Ramos (cell line): ENCODE data around the gene NCOA7.

Experiments used
- in situ Hi-C: fragments of 300-500 bp; cut with MboI; formaldehyde crosslinking; loops from one replicate; pipeline ENCODE4 v1.14.3; 2022; ENCODE audit warnings: low sequenced_read_pairs; ENCODE audit not compliant: unreplicated experiment

NCOA7 gene

DNA sequence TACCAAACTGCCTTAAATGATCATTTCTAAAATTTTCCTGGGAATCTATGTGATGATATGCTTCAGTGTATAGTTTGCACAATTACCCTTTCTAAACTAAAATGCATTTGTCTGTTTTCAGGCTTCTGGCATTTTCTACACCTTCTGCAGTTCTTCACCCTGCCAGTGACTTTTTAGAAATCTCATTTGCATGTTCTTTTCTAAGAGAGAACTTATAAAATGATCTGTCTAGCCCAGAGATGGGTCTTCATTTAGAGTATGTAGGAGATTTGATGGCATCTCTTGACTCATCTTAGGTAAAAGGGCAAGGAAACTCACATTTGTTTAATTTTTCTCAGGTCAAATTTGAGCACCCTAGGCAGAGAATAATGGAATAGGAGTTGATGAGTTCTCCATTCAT lies 17.8 kb downstream of the NCOA7 start:
- in situ Hi-C loops: no loop called here

DNA sequence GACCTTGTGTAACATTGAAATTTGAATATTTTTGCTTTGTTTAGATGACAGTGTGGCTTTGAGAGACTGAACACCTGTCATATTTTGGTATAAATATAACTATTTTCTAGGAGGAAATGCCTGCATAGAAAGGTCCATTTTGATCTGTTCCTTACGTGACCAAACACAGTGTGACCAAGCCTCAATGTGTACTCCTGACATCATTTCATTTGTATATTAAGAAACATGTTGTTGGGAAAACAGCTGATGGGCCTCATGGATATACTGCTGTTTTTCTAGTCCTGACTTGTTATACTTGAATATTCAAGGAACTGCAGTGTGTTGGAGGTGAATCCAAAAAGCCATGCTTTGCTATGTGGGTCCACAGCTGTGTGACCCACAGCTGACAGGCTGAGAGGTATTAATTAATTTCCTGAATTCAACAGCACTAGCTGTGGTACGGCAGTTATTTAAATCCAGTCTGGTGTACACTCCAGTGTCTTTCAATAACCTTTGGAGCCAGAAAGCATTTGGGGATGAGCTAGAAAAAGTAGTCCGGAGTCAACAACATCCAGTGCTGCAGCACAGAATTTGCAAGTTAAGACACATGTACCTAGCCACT lies 18.9 kb downstream of the NCOA7 start:
- in situ Hi-C loops: no loop called here

DNA sequence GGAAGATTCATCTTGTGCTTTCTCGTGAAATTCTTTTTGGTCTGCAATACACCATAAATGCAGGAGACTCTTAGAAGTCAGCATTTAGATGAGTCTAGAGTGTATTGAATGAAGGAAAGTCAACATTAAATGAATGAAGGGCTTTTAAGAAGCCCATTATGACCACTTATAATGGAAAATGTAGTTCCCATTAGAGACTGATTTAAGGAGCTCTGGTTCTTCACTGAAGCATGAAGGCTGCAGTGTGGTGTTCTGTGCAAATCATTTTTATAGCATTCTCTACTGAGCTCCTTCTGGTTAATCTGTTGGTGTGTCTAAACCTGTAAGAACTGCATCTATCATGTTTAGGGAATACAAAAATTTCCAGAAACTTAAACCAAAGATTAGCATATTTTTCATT lies 19.7 kb downstream of the NCOA7 start:
- in situ Hi-C loops: no loop called here

DNA sequence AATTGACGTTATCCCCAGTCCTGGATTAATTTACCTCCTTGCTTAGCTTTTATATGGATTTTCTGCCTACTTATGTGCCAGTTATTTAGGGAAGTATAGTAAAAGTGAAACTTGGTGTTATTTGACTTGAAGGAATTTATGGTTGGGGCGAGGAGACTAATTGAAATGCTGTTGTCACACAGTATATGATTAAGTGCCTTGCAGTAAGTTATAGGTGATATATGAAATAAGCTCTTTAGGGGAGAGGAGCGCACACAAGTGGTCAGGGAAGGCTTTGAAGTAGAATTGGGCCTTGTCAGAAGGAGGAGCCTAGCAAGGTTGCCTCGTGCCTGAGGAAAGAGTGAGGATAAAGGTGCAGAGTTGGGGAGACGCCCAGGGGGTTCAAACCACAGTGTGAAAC lies 20.5 kb downstream of the NCOA7 start:
- in situ Hi-C loops: no loop called here

DNA sequence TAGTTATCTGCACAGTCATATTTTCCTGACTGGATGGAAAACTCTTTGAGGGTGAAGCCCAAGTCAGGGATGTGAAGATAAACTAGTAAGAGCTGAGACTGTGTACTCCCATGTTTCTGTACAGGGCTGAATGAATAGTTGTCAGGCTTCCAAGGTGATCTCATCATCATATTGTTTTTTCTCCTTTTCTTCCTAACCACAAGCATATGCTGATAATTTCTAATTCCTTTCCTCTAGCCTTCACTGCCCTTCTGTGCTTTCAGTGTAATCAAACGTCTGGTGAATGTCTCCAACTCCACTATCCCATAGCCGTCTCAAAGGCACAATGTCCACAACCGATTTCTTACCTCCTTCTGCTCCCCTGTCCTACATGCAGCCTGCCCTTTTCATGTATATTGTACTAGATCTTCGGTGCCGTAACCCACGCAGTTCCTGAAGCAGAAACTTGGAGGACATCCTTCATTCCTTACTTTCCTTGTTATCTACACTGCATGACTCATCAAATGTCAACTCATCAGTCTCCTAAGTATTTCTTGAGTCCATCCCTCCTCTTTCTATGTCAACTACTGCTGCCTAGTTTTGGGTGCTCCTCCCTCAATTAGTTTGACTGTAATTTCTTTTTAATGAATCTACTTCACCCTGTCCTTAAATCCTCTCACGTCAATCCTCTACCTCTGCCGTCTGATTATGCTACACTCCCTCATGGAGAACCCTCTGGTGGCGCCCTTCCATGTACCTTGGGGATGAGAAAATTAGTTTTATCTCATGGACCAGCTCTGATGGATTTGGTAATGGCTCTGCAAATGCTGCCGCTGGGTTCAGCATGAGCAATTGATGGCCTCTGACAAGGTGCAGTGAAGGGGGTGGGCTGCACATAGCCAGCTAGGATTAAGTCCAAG lies 21.9 kb downstream of the NCOA7 start:
- in situ Hi-C loops: no loop called here

DNA sequence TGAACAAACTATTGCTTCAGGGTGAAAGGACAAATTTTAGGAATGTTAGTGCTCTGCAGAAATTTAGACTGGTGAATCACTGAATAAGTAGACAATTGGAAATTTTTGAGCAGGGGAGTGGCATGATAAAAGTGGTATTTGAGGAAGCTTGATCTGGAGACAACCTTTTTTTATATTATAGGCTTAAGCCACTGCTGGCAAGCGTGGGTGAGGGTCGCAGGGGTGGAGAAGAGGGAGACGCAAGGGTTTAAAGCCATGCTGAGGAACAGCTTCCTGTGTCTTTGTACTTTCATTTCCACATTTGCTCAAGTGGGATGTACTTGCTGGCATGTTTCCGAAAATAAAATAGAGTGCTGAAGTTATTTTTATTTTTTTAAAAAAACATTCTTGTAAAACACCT lies 23.7 kb downstream of the NCOA7 start:
- in situ Hi-C loops: no loop called here

DNA sequence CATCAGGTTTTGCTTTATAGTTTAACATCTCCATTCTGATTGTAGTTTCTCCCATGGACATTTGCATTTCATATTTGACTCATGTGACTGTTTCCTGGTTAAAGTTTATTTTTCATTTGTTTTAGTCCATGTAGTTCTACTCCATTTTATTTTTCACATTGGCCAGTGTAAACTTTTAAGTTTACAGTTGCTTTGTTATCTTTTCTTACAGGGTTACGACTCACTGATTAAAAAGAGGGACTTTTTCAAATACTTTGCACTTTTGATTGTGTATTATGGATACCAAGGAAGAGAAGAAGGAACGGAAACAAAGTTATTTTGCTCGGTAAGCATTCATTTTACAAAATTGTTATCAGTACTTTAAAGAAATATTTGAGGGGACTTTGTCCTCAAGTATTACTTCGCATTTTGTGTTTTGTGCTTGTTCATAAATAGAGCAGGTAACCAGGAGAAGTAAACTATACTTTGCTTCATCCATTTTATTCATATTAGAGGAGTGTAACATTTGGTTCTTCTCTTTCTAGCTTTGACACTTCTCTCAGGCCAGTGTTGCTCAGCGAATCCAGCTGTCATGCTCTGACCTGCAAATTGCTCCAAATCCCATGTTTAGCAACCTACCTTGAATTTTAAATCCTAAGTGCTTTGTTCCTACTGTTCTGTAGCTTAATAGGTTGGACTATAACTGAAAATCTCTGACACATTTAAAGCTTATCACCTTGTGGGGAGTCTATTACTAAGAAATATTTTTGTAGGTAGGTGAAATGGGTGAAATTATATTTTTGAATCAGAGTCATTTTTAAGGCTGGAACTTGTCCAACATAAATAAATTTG lies 24.5 kb downstream of the NCOA7 start:
- in situ Hi-C loops: no loop called here

DNA sequence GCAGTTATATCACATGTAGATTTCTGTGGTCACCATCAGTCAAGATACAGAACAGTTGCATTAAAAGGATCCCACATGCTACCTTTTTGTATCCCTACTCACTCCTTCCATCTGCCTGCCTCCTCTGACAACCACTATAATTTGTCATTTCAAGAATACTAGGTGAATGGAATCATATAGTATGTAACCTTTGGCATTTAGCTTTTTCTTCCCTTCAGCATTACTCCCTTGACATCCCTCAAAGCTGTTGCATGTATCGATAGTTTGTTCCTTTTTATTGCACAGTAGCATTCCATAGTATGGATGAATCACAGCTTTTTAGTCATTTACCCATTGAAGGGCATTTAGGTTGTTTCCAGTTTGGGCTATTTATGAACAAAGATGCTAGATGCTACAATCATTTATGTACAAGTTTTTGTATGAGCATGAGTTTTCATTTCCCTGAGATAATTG lies 26.1 kb downstream of the NCOA7 start:
- in situ Hi-C loops: no loop called here

DNA sequence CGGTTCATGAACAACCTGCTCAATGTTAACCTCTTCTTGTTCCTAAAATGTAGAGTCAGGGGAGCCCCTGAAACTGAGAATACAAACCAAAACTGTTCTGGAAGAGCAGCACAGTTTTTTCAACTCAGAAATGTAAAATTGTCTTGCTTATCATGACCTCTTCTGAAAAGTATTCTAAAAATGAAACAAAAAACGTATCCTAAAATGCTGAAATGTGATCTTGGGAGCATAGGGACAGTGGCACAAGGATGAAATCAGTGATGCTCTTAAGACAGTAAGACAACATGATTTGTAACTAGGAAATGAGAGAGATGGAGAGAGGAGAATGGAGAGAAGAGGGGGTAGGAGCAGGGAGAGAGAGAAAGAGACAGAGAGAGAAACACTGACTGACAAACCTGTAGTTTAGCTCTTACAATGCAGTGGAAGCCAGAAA lies 27.5 kb downstream of the NCOA7 start:
- in situ Hi-C loops: no loop called here

DNA sequence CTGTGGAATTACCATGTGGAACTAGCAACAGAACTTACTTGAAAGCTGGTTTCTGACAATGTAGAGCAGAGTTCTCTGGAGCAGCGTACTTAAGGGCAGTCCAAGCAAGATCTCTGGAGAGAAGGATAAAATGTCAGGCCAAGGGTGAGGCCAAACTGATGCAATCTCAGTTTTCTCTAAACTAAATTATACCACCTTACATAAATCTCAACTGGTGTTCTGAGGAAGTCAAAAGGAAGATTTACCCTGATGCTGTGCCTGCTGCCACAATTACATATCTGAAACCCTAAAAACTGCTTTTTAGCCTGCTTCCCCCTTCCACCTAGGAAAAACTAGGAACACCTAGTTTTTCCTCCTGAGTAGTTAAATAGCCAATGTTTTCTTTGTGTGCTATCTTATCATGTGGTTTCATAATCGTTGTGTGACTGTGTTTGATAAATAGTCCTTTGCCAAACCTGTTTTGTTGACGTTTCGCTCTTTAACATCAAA lies 28.1 kb downstream of the NCOA7 start:
- in situ Hi-C loops: no loop called here

DNA sequence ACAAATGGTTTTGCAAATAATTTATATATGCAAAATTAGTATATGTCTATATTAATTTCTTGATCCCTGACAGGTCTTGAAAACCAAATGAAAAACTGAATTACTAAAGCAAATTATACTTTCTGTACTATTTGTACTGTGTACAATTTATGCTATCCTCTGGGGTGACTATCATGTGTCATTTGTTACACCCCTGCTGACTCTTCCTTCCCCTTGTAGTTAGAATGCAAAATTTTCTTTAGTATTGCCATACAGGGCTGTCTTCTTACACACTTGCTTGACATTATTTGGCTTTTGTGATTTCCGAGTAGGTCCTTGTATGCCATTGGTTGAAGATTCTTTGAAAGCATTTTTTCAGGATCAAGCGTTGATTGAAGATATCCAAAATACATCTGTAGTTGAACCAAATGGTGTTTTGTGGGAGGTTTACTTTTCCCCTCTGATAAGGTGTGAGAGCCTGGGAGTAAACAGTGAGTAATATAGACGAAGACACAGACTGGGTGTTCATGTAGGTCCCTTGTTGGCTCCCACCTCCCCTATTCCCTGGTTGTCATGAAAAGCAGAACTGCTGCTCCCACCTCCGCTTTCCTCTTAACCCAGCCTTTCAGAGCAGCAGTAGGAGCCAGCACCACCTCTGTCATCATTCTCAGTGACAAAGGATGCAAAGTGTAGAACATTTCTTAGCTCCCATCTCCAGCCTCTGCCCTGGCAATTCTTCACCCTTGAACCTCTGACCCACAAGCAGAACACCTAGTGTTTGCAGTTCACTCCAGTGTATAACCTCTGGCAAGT lies 29.0 kb downstream of the NCOA7 start:
- in situ Hi-C loops: no loop called here

DNA sequence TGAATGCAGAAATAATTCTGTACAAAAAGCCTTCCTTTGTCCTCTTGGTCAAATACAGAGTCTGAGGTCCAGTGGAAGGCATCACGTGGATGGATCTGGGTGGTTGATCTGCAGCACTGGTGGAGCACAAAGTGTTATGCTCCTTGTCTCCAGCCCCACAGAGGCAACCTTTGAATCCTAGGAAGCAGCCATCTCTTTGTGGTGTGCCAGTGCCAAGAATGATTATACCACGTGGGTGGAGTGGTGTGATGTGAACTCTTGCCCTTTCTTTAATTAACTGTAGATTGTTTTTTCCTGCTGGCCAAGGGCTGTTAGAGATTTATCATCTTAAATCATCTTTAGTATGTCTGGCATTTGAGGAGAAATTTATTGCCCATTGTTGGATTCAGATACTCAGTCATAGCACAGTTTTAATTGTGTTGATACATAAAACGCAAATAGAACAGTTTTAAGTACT lies 31.1 kb downstream of the NCOA7 start:
- in situ Hi-C loops: no loop called here

DNA sequence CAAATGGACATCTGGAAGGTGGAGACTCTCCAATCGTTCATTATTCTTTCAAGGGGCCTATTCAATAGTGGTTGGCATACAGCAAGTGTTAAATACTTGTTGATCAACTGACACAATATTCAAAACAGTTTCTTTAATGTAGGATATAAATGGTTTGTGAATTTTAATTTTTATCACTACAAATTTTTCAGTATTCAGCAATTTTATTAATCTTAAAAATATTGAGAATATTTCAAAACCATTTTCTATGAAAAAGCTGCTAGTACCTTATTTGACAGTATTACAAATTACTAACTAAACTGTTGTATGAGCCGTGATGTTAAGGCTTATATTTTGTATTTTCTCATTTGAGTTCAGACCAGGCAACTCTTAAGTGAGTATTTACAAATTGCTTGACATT lies 32.4 kb downstream of the NCOA7 start:
- in situ Hi-C loops: no loop called here

DNA sequence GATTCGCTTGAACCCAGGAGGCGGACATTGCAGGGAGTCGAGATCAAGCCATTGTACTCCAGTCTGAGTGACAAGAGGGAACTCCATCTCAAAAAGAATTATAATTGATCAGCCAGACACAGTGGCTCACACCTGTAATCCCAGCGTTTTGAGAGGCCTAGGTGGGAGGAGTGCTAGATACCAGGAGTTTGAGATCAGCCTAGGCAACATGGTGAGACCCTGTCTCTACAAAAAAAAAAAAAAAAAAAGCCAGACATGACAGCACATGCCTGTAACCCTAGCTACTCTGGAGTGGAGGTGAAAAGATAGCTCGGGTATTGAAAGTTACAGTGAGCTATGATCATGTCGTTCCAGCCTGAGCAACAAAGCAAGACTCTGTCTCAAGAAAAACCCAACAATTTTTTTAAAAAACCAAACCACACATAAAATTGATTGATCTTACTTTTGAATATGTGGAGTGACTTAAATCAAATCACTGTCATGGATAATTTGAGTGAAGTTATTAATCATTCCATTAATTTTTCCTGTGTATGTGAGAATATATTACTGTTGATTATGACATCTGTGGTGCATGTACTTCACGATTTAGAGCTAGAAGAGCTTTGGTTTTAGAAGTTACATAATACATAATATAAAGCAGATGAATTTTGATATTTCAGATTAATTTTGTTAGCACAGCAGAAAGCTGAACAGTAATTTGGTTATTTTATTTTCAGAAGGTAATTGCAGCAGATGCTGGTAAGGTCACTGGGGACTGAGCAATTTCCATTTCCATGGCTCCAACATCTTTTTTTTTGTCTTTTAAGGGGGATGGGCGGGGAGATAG lies 34.4 kb downstream of the NCOA7 start:
- in situ Hi-C loops: no loop called here

DNA sequence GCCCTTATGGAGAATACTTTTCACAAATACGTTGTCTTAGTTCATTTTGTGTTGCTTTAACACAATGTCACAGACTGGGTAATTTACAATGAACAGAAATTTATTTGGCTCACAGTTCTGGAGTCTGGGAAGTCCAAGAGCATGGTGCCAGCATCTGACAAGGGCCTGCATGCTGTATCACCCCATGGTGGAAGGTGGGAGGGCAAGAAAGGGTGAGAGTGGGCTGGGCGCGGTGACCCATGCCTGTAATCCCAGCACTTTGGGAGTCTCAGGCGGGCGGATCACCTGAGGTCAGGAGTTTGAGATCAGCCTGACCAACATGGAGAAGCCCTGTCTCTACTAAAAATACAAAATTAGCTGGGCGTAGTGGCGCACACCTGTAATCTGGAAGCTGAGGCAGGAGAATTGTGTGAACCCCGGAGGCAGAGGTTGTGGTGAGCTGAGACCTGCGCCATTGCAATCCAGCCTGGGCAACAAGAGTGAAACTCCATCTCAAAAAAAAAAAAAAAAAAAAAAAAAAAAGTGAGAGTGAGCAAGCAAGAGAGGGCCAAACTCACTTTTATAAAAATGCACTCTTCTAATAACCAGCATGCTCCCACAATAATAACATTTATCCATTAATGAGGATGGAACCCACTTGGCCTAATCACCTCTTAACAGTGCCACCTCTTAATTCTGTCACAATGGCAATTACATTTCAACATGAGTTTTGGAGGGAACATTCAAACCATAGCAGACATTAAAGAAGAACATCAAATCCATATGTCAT lies 36.1 kb downstream of the NCOA7 start:
- in situ Hi-C loops: no loop called here

DNA sequence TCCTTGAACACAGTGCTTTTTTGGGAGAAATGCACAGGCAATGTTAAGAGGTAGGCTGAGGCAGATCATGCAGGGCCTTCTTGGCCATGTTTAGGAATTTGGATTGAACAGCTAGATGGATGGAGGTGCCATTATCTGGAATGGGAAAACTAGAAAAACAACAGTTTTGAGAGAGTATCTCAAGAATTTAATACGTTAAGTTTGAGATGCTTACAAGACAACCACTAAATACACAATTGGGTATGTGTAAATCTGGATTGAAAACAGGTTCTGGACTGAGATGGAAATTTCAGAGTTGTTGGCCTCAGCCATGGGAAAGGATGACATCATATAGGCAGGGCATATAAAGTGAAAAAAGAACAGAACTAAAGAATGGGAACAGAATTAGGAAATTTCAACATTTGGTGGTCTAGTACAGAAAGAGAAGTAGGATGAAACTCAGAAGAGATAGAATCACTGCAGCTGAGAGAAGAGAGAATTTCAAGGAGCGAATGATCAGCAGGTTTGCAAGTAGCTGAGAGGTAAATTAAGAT lies 37.1 kb downstream of the NCOA7 start:
- in situ Hi-C loops: no loop called here

DNA sequence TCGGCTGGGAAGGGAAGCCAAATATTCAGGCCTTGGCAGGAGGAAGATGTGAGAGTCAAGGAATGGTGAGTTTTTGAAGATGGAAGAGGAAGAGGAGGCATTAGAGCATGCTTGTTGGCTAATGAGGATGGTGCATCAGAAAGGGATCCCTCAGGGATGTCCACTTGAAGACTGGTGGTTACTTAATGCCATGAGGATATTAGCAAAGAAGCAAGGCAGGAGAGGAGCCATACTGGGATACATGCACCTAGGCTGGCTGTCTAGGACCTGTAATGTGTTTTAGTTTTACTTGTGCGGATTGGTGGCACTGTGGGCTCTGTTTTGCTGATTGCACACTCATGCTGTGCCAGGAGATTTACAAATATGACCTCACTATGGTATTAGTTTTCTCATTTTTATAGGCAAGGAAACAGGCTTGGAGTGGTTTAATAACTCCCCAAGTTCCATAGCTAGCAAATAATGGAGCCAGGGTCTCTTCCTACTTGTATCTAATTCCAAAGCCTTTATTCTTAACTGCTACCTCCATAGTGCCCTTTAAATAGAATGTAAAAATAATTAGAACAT lies 37.8 kb downstream of the NCOA7 start:
- in situ Hi-C loops: no loop called here

DNA sequence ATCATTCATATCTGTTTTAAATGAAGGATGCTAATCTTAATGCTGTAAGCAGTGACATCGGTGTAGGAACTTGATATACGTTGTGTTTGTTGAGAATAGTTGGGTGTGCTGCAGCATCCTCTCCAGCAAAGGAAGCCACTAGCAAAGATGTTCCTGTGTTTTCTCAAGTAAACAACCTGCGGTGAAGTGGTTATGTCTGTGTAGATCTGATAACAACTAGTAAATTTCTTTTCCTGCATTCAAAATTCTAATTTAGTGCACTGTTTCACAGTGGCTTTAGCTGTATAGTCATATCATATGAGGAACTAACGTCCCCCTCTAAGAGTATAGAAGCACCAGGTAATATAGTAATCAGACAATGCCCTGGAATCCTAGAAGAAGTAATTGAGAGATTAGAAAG lies 38.7 kb downstream of the NCOA7 start:
- in situ Hi-C loops: no loop called here
